ENCODE data around the gene PLEKHA6. TPM values are rescaled to one million over a fixed set of nuclear protein-coding genes. Genes with fewer than 3 reads are reported as not detected.

Gene PLEKHA6
- polyA plus RNA-seq, 3 donors, result 0.08 TPM; not detected in 1

DNA sequence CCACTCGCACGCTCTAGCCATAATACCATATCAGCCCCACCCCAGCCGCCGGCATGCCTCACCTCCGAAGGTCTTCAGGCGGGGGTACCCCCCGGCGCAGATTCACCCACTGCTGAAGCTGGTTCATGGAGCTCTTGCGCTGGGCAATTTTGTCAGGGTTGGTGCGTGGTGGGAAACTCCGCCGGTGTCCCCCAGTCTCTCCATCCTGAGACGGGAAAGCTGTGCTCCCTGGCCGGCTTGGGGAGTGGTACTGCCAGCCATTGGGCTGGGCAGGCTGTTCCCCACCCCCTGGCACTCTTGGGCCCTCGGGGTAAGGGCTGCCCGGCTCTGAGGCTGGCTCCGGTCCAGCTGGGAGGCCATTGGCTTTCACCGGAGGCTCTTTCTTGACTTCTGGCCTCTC lies 100.5 kb downstream of the PLEKHA6 start:
- Mint-ChIP-seq H3K27ac (peak overlapping the region in 2 of 7 donors; percentile 23 to 75), H3K36me3 (no peaks in the 10 kb centered on the region), H3K27me3 (ENCODE audit: low read depth in 3 of 3) (peaks cover 0 to 5% (median 2%) of the 10 kb centered on the region in 3 donors), H3K9me3 (no peaks in the 10 kb centered on the region), H3K4me3 (no peak overlapping the region), H3K4me1 (peaks cover 11% of the 10 kb centered on the region)
- no peaks in the 10 kb centered on the region for H3K27me3 ChIP-seq (ENCODE audit: control insufficient read depth in 2 of 2, insufficient read depth in 2 of 2, low read length in 2 of 2)
- H3K4me3 ChIP-seq (replicated peaks in 1 of 3; ENCODE audit: low read depth in 2 of 3, low read length in 3 of 3), result no peak overlapping the region
- no peak overlapping the region for H3K9ac ChIP-seq (ENCODE audit: insufficient read depth, low read length, poor library complexity, severe bottlenecking)
- H3K36me3 ChIP-seq (replicated peaks in 1 of 2; ENCODE audit: control insufficient read depth in 1 of 2, insufficient read depth in 2 of 2, low read length in 2 of 2), result no peaks in the 10 kb centered on the region
- DNase-seq, result no peak
- intact Hi-C loops (cut with micrococcal nuclease), result no loop called here
- TF ChIP-seq, protein P1, sequence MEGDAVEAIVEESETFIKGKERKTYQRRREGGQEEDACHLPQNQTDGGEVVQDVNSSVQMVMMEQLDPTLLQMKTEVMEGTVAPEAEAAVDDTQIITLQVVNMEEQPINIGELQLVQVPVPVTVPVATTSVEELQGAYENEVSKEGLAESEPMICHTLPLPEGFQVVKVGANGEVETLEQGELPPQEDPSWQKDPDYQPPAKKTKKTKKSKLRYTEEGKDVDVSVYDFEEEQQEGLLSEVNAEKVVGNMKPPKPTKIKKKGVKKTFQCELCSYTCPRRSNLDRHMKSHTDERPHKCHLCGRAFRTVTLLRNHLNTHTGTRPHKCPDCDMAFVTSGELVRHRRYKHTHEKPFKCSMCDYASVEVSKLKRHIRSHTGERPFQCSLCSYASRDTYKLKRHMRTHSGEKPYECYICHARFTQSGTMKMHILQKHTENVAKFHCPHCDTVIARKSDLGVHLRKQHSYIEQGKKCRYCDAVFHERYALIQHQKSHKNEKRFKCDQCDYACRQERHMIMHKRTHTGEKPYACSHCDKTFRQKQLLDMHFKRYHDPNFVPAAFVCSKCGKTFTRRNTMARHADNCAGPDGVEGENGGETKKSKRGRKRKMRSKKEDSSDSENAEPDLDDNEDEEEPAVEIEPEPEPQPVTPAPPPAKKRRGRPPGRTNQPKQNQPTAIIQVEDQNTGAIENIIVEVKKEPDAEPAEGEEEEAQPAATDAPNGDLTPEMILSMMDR (IDR thresholded peaks at IDR 0.05), result no peak
- H3K9me3 ChIP-seq (replicated peaks in 1 of 2; ENCODE audit: control insufficient read depth in 1 of 2, insufficient read depth in 1 of 2, low read length in 2 of 2), result no peaks in the 10 kb centered on the region
- no peak overlapping the region for H3K27ac ChIP-seq (ENCODE audit: low read depth in 1 of 2, low read length in 2 of 2)
- H4K20me1 ChIP-seq (ENCODE audit: insufficient read depth, low read length), result no peaks in the 10 kb centered on the region
- WGBS (ENCODE audit: insufficient coverage), result 98% methylated on average over 11 of the region's 18 CpGs
- H2AFZ ChIP-seq (ENCODE audit: insufficient read depth, low read depth, low read length, poor library complexity, severe bottlenecking), result no peak overlapping the region
- H3K4me2 ChIP-seq (replicated peaks; ENCODE audit: extremely low read depth, low read length, poor library complexity, severe bottlenecking), result no peak overlapping the region
- peaks cover 5 to 6% of the 10 kb centered on the region in 2 donors for H3K4me1 ChIP-seq (ENCODE audit: control insufficient read depth in 1 of 2, insufficient read depth in 2 of 2, low read length in 2 of 2)
- H3K79me2 ChIP-seq (ENCODE audit: insufficient read depth, low read length), result no peaks in the 10 kb centered on the region

DNA sequence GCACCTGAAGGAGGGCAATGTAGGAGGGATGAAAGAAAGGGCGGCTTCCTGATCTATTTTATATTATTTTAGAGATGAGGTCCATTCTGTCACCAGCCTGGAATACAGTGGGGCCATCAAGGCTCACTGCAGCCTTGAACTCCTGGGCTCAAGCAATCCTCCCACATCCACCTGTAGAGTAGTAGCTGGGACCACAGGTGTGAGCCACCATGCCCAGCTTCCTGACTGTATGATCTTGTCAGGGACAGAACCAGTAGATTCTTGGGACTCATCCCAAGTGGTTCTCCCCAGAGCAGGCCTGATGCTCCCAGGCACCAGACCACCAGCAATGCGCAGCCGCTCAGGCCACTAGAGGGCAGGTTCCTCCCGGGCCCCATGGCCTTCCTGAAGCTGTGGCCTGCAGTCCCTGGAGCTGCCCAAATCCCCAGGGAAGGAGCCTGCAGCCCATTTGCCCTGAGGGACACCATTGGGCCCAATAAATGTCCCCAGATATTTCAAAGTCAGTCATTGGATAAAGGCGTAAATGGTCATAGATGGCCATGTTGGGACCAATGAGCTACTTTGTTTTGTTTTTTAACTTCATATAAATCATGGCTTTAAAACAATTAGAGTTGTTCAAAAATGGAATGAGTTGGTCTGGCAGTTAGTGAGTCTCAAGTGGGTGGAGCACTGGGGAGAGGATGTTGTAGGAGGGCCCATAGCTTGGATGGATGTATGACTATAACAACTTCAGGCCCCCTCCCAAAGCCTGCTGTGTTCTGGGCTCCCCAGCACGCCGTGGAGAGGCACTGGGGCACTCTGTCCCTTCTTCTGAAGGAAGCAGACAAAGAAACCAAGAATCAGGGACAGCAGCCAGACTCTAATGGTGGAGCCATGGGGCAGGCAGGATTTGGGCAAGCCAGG lies 101.3 kb downstream of the PLEKHA6 start:
- H3K27ac Mint-ChIP-seq, result no peak overlapping the region

More for the DNA sequence above, 101.3 kb downstream of the PLEKHA6 start:
- no peak overlapping the region for H3K9ac ChIP-seq (ENCODE audit: insufficient read depth, low read length, poor library complexity, severe bottlenecking)
- intact Hi-C loops (cut with micrococcal nuclease), result loop anchor here in 1 of 2 donors (1.0 kb wide), 1 partner anchor 105 kb away; no protein-coding TSS in a partner anchor
- H3K27me3 Mint-ChIP-seq (ENCODE audit: low read depth in 3 of 3), result peaks cover 0 to 5% (median 2%) of the 10 kb centered on the region in 3 donors
- H3K36me3 Mint-ChIP-seq, result no peaks in the 10 kb centered on the region
- H4K20me1 ChIP-seq (ENCODE audit: insufficient read depth, low read length), result no peaks in the 10 kb centered on the region
- peaks cover 17% of the 10 kb centered on the region for H3K4me1 Mint-ChIP-seq
- H3K4me1 ChIP-seq (ENCODE audit: control insufficient read depth in 1 of 2, insufficient read depth in 2 of 2, low read length in 2 of 2), result peaks cover 12% of the 10 kb centered on the region in 2 donors
- H2AFZ ChIP-seq (ENCODE audit: insufficient read depth, low read depth, low read length, poor library complexity, severe bottlenecking), result no peak overlapping the region
- DNase-seq, result peak; percentile 5 to 27 (median 26)
- 60% methylated on average over 5 of the region's 7 CpGs for WGBS (ENCODE audit: insufficient coverage)
- H3K4me3 Mint-ChIP-seq, result no peak overlapping the region
- no peaks in the 10 kb centered on the region for H3K79me2 ChIP-seq (ENCODE audit: insufficient read depth, low read length)
- no peaks in the 10 kb centered on the region for H3K9me3 ChIP-seq (replicated peaks in 1 of 2; ENCODE audit: control insufficient read depth in 1 of 2, insufficient read depth in 1 of 2, low read length in 2 of 2)
- no peaks in the 10 kb centered on the region for H3K9me3 Mint-ChIP-seq
- H3K36me3 ChIP-seq (replicated peaks in 1 of 2; ENCODE audit: control insufficient read depth in 1 of 2, insufficient read depth in 2 of 2, low read length in 2 of 2), result no peaks in the 10 kb centered on the region
- H3K4me3 ChIP-seq (replicated peaks in 1 of 3; ENCODE audit: low read depth in 2 of 3, low read length in 3 of 3), result no peak overlapping the region
- H3K27me3 ChIP-seq (ENCODE audit: control insufficient read depth in 2 of 2, insufficient read depth in 2 of 2, low read length in 2 of 2), result no peaks in the 10 kb centered on the region
- H3K27ac ChIP-seq (ENCODE audit: low read depth in 1 of 2, low read length in 2 of 2), result no peak overlapping the region
- TF ChIP-seq, protein P1 (IDR thresholded peaks at IDR 0.05), result peak; percentile 75
- no peak overlapping the region for H3K4me2 ChIP-seq (replicated peaks; ENCODE audit: extremely low read depth, low read length, poor library complexity, severe bottlenecking)

Measured in CD14-positive monocyte (primary cell).